Heart left ventricle (tissue), 16 donors: ENCODE data around the gene PLSCR5. TPM values are rescaled to one million over a fixed set of nuclear protein-coding genes. Genes with fewer than 3 reads are reported as not detected.

Experiments
- ATAC-seq, 4 donors: fragments of 200-7000 bp; cut with Tn5 transposase; one replicate each; pipeline ENCODE4 v1.9.1; 2020 to 2022; ENCODE audit warnings: moderate library complexity in 4 of 4, mild to moderate bottlenecking in 3 of 4, moderate number of reproducible peaks in 1 of 4
- DNase-seq, 5 donors: peaks; one replicate each; pipeline ENCODE4 v3.0.0-alpha.2; 2020
- H3K27ac ChIP-seq, 12 donors: fragments of 200-600 bp; sonication (generic) in 4 of 12; one replicate each; pipeline versions ENCODE4 v1.5.0 to v1.8.0; 2016 to 2022; ENCODE audit warnings: mild to moderate bottlenecking in 2 of 12
- H3K27me3 ChIP-seq, 9 donors: fragments of 200-600 bp; sonication (generic) in 2 of 9; one replicate each; pipeline versions ENCODE4 v1.5.1 to v1.8.0; 2016 to 2022; ENCODE audit warnings: mild to moderate bottlenecking in 3 of 9
- H3K36me3 ChIP-seq, 9 donors: fragments of 200-600 bp; sonication (generic) in 2 of 9; one replicate each; pipeline versions ENCODE4 v1.5.0 to v1.8.0; 2018 to 2022; ENCODE audit warnings: mild to moderate bottlenecking in 2 of 9
- H3K4me1 ChIP-seq, 12 donors: fragments of 200-600 bp; sonication (generic) in 4 of 12; one replicate each; pipeline versions ENCODE4 v1.5.0 to v1.8.0; 2016 to 2022; ENCODE audit warnings: mild to moderate bottlenecking in 3 of 12
- H3K4me3 ChIP-seq, 12 donors: fragments of 200-600 bp; sonication (generic) in 4 of 12; one replicate each; pipeline versions ENCODE4 v1.5.0 to v1.8.0; 2017 to 2022; ENCODE audit warnings: mild to moderate bottlenecking in 9 of 12, moderate library complexity in 4 of 12
- H3K9me3 ChIP-seq, 12 donors: fragments of 200-600 bp; sonication (generic) in 4 of 12; one replicate each; pipeline versions ENCODE4 v1.5.0 to v1.8.0; 2016 to 2022; ENCODE audit warnings: mild to moderate bottlenecking in 1 of 12
- CTCF ChIP-seq, 12 donors: fragments of 200-600 bp; sonication (generic) in 4 of 12; IDR thresholded peaks; one replicate each; pipeline versions ENCODE4 v1.5.0 to v1.8.0; 2018 to 2022; ENCODE audit warnings: antibody characterized with exemption in 12 of 12, mild to moderate bottlenecking in 5 of 12
- POLR2A ChIP-seq, 2 donors: fragments of 450-650 bp; IDR thresholded peaks; one replicate each; pipeline ENCODE4 v1.6.1; 2017; ENCODE audit warnings: antibody characterized with exemption in 2 of 2, mild to moderate bottlenecking in 2 of 2, moderate library complexity in 2 of 2
- WGBS, 4 donors: extraction: QIAGEN DNeasy Blood & Tissue Kit in 2 of 4; methylation state at CpG; one replicate each; pipeline versions ENCODE4 v1.1.5 to v1.1.7; 2013 to 2018; 5-methylcytosine and 5-hydroxymethylcytosine counted together
- intact Hi-C, 10 donors: fragments of 100-400 bp; cut with DNase I; formaldehyde crosslinking; loops; one replicate each; pipeline versions ENCODE4 v1.11.1 to v1.14.2; 2022
- polyA plus RNA-seq, 2 donors: library from polyadenylated mRNA; stranded (reverse); fragments of 200-250 nt; gene quantifications; one replicate each; pipeline ENCODE4 v1.2.3, GENCODE V29; 2013
- total RNA-seq, 9 donors: library from RNA; depleted of rRNA in 2 of 9; stranded (reverse); fragments of >200 nt in 2 of 9; fragmentation: NEBNext Ultra II Directional in 3 of 9; extraction: Animal tissue kit (Norgen Biotek cat#: 25700) in 3 of 9; gene quantifications; one replicate each; pipeline versions ENCODE4 v1.1.0 to v1.2.4, GENCODE V29; 2016 to 2023
- donor health status: ischemic (EF 13 %, LVEDD 7.1; RV severe dilation, severe dysfunction).
- donor health status: healthy with polysubstance abuse.
- donor health status: DM: no; HTN: yes; CAD: no.
- donor health status: DM: no; HTN: no; CAD: no.
- donor health status: ischemic (EF 25% LVEDD 6.9; RV normal size, moderate dysfunction).
- donor health status: ischemic (EF 25% LVEDD 5.7; RV mildly dilated, moderate dysfunction).
- donor health status: healthy.
- donor health status: DM: yes; HTN: yes; CAD: no.
- donor health status: ischemic (EF 35%, LVEDD 5.7; RV mildly dilated, moderate dysfunction).
- donor health status: nonischemic (EF 11% LVEDD 7.7; RV severe dilation, severe dysfunction).
- donor health status: DM: yes; HTN: yes; CAD: no.
- donor health status: PGD.
- donor health status: ischemic (EF 29% LVEDD 5.4; RV normal size, mild dysfunction).
- donor health status: nonischemic (EF 23%, LVEDD 6.1; RV moderate dilation, normal function).

PLSCR5 gene
- total and polyA plus RNA-seq, 11 donors: not detected

- ATAC-seq (no peak), DNase-seq (no peak)
- WGBS, 4 donors: 79 to 87% (median 84%) methylated on average over 3 of the region's 3 CpGs
- Histone ChIP-seq H3K36me3 (no peaks in the 10 kb centered on the region), H3K4me1 (no peaks in the 10 kb centered on the region), H3K9me3 (no peaks in the 10 kb centered on the region), H3K27ac (no peak overlapping the region), H3K27me3 (no peaks in the 10 kb centered on the region), H3K4me3 (peak overlapping the region in 8 of 12 donors; percentile 5 to 40 (median 24))
- intact Hi-C loops: no loop called here
- TF ChIP-seq CTCF (IDR thresholded peaks at IDR 0.05) (no peak), POLR2A (IDR thresholded peaks at IDR 0.05) (no peak)
Measured at GRCh38 chr3:146625186-146625775, 20.1 kb upstream of the PLSCR5 start.

GRCh38 chr3:146621723-146622122, 16.6 kb upstream of the PLSCR5 start:
- Histone ChIP-seq H3K27ac (no peak overlapping the region), H3K27me3 (no peaks in the 10 kb centered on the region), H3K36me3 (no peaks in the 10 kb centered on the region), H3K9me3 (no peaks in the 10 kb centered on the region), H3K4me3 (no peak overlapping the region), H3K4me1 (no peaks in the 10 kb centered on the region)
- DNase-seq (no peak), ATAC-seq (no peak)
- intact Hi-C loops: no loop called here
- no peak for TF ChIP-seq CTCF (IDR thresholded peaks at IDR 0.05)
- no peak for TF ChIP-seq POLR2A (IDR thresholded peaks at IDR 0.05)

- no peak overlapping the region for H3K27ac ChIP-seq
- WGBS, 4 donors: 85 to 89% (median 87%) methylated on average over 2 of the region's 2 CpGs
- no peak overlapping the region for H3K4me3 ChIP-seq
- H3K9me3 ChIP-seq: no peaks in the 10 kb centered on the region
- H3K4me1 ChIP-seq: no peaks in the 10 kb centered on the region
- DNase-seq (no peak), ATAC-seq (no peak)
- peaks cover 0 to 6% (median 0%) of the 10 kb centered on the region in 9 donors for H3K27me3 ChIP-seq
- TF ChIP-seq CTCF (IDR thresholded peaks at IDR 0.05) (no peak), POLR2A (IDR thresholded peaks at IDR 0.05) (no peak)
- intact Hi-C loops: no loop called here
- no peaks in the 10 kb centered on the region for H3K36me3 ChIP-seq
Measured at GRCh38 chr3:146612015-146612414, 6.9 kb upstream of the PLSCR5 start.

- H3K27ac ChIP-seq: no peak overlapping the region
- H3K27me3 ChIP-seq: peaks cover 0 to 6% (median 0%) of the 10 kb centered on the region in 9 donors
- intact Hi-C loops: no loop called here
- H3K9me3 ChIP-seq: no peaks in the 10 kb centered on the region
- WGBS, 4 donors: 41 to 54% (median 45%) methylated on average over 3 of the region's 3 CpGs
- H3K36me3 ChIP-seq: no peaks in the 10 kb centered on the region
- H3K4me1 ChIP-seq: no peaks in the 10 kb centered on the region
- TF ChIP-seq POLR2A (IDR thresholded peaks at IDR 0.05) (no peak), CTCF (IDR thresholded peaks at IDR 0.05) (no peak)
- DNase-seq (no peak), ATAC-seq (no peak)
- no peak overlapping the region for H3K4me3 ChIP-seq
Measured at GRCh38 chr3:146611096-146611495, 6.0 kb upstream of the PLSCR5 start.
